CD4-positive, alpha-beta memory T cell (primary cell): ENCODE measurements around the gene TTN. TPM values are rescaled to one million over a fixed set of nuclear protein-coding genes. Genes with fewer than 3 reads are reported as not detected.
A peak's percentile ranks its signal among the peaks of the same experiment; 100 is the strongest.
"Not testable (repeated sequence)": the region's sequence is repeated elsewhere in the genome, so short reads cannot be mapped to it uniquely, and the experiment has no call there.

Source experiments
- CTCF ChIA-PET: fragments of 350-600 bp; sonication (Branson Sonifier 250); formaldehyde crosslinking; loops from one replicate; lab custom pipeline; 2021; ENCODE audit warnings: inconsistent platforms; ENCODE audit not compliant: partially characterized antibody; lab: Charles Lee
- POLR2A ChIA-PET: fragments of 350-600 bp; sonication (Branson Sonifier 250); formaldehyde crosslinking; loops from one replicate; lab custom pipeline; 2021; ENCODE audit not compliant: partially characterized antibody; lab: Charles Lee
- DNase-seq, 5 donors: peaks; one replicate each; pipeline versions ENCODE4 v3.0.0 to v3.0.0-alpha.2; 2020 to 2022; ENCODE audit warnings: mixed read lengths in 1 of 5
- H3K27ac ChIP-seq: one replicate; pipeline ENCODE4 v1.7.0; 2013; ENCODE audit warnings: low read depth, low read length
- H3K27me3 ChIP-seq: 2 replicates; pipeline ENCODE4 v1.7.0; 2013; ENCODE audit warnings: mild to moderate bottlenecking, low read length, moderate library complexity; ENCODE audit not compliant: insufficient read depth
- H3K36me3 ChIP-seq: 2 replicates; pipeline ENCODE4 v1.7.0; 2013; ENCODE audit warnings: mild to moderate bottlenecking, low read length, moderate library complexity; ENCODE audit not compliant: insufficient read depth
- H3K4me1 ChIP-seq: 2 replicates; pipeline ENCODE4 v1.7.0; 2013; ENCODE audit warnings: mild to moderate bottlenecking, low read length, moderate library complexity; ENCODE audit not compliant: insufficient read depth
- H3K4me3 ChIP-seq, 2 donors: one replicate each; pipeline ENCODE4 v1.7.0; 2013; ENCODE audit warnings: low read length in 2 of 2, mild to moderate bottlenecking in 1 of 2
- H3K9me3 ChIP-seq, 2 donors: one replicate each; pipeline ENCODE4 v1.7.0; 2013; ENCODE audit warnings: low read length in 2 of 2, control low read depth in 1 of 2; ENCODE audit not compliant: control insufficient read depth in 1 of 2
- H3K27ac Mint-ChIP-seq, 7 donors: one replicate each; pipeline ENCODE4 v1.8.0; 2020 to 2021; ENCODE audit warnings: mixed read lengths in 7 of 7, mild to moderate bottlenecking in 6 of 7, inconsistent platforms in 3 of 7, moderate library complexity in 3 of 7
- H3K27me3 Mint-ChIP-seq, 2 donors: one replicate each; pipeline ENCODE4 v1.8.0; 2020 to 2021; ENCODE audit warnings: mixed read lengths in 2 of 2
- H3K36me3 Mint-ChIP-seq, 2 donors: one replicate each; pipeline ENCODE4 v1.8.0; 2020 to 2021; ENCODE audit warnings: mixed read lengths in 2 of 2, inconsistent platforms in 1 of 2, mild to moderate bottlenecking in 1 of 2
- H3K4me1 Mint-ChIP-seq, 4 donors: one replicate each; pipeline ENCODE4 v1.8.0; 2020 to 2021; ENCODE audit warnings: mixed read lengths in 4 of 4, mild to moderate bottlenecking in 1 of 4
- H3K4me3 Mint-ChIP-seq, 8 donors: one replicate each; pipeline ENCODE4 v1.8.0; 2020 to 2021; ENCODE audit warnings: mixed read lengths in 8 of 8, mild to moderate bottlenecking in 7 of 8, moderate library complexity in 6 of 8, inconsistent platforms in 3 of 8
- H3K9me3 Mint-ChIP-seq, 8 donors: one replicate each; pipeline ENCODE4 v1.8.0; 2020 to 2021; ENCODE audit warnings: mixed read lengths in 8 of 8, mild to moderate bottlenecking in 5 of 8, inconsistent platforms in 3 of 8, moderate library complexity in 1 of 8
- intact Hi-C: fragments of 100-400 bp; cut with micrococcal nuclease; formaldehyde crosslinking; loops from one replicate; pipeline ENCODE4 v1.15.1; 2023
- polyA plus RNA-seq, 2 donors: library from polyadenylated mRNA; unstranded; fragments of 300-500 nt; fragmentation: Illumina TruSeq; gene quantifications; one replicate each; pipeline ENCODE4 v1.2.3, GENCODE V29; 2021
- total RNA-seq, 2 experiments: library from RNA; stranded (reverse); gene quantifications; one replicate each; pipeline ENCODE4 v1.2.3, GENCODE V29; 2021

The TTN gene
- total and polyA plus RNA-seq, 4 experiments from 2014 or later, result 0.22 to 8.6 (median 5.0) TPM

- Mint-ChIP-seq H3K9me3 (peaks cover 0 to 3% (median 0%) of the 10 kb centered on the region in 8 donors), H3K36me3 (peaks cover 0 to 16% of the 10 kb centered on the region in 2 donors), H3K27me3 (no peaks in the 10 kb centered on the region), H3K4me1 (peaks cover 0 to 2% (median under 1%) of the 10 kb centered on the region in 4 donors), H3K4me3 (no peak overlapping the region), H3K27ac (no peak overlapping the region)
- ChIA-PET CTCF (no interaction called here), POLR2A (no interaction called here)
- Histone ChIP-seq H3K4me1 (no peaks in the 10 kb centered on the region), H3K4me3 (no peak overlapping the region), H3K9me3 (no peaks in the 10 kb centered on the region), H3K27ac (no peak overlapping the region), H3K27me3 (no peaks in the 10 kb centered on the region), H3K36me3 (no peaks in the 10 kb centered on the region)
- DNase-seq, result no peak
- intact Hi-C loops, result no loop called here
Observed at GRCh38 chr2:178681081-178681480, 126.1 kb downstream of the TTN start.

- H3K4me1 ChIP-seq, result no peaks in the 10 kb centered on the region
- Mint-ChIP-seq H3K9me3 (peaks cover 0 to 3% (median 0%) of the 10 kb centered on the region in 8 donors), H3K27ac (no peak overlapping the region), H3K4me3 (no peak overlapping the region), H3K27me3 (no peaks in the 10 kb centered on the region), H3K4me1 (peaks cover 0 to 2% (median under 1%) of the 10 kb centered on the region in 4 donors), H3K36me3 (peaks cover 1 to 12% of the 10 kb centered on the region in 2 donors)
- H3K36me3 ChIP-seq, result no peaks in the 10 kb centered on the region
- no peak for DNase-seq
- intact Hi-C loops, result no loop called here
- ChIA-PET POLR2A (no interaction called here), CTCF (no interaction called here)
- H3K27ac ChIP-seq, result no peak overlapping the region
- H3K27me3 ChIP-seq, result no peaks in the 10 kb centered on the region
- no peak overlapping the region for H3K4me3 ChIP-seq
- no peaks in the 10 kb centered on the region for H3K9me3 ChIP-seq
Observed at GRCh38 chr2:178679891-178680290, 127.3 kb downstream of the TTN start.

DNA sequence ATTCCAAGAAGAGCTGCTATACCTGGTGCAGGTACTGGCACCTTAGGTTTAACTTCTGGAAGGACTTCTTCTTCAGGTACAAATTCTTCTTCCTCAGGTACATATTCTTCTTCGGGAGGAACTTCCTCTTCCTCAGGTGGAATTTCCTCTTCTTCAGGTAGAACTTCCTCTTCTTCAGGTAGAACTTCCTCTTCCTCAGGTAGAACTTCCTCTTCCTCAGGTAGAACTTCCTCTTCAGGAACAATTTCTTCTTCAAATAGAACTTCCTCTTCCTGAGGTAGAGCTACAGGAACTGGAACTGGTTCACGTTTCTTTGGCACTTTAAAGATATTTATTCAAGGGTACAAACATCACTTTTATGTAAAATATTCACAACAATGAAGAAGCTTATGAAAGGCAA lies 129.6 kb downstream of the TTN start:
- no peak overlapping the region for H3K27ac ChIP-seq

GRCh38 chr2:178676046-178676445 lies 131.2 kb downstream of the TTN start:
- peaks cover 1 to 8% of the 10 kb centered on the region in 2 donors for H3K36me3 Mint-ChIP-seq

More for the DNA sequence above, 129.6 kb downstream of the TTN start:
- ChIA-PET POLR2A (no interaction called here), CTCF (no interaction called here)
- no peaks in the 10 kb centered on the region for H3K9me3 ChIP-seq
- Mint-ChIP-seq H3K4me3 (no peak overlapping the region), H3K27me3 (no peaks in the 10 kb centered on the region), H3K36me3 (peaks cover 1 to 10% of the 10 kb centered on the region in 2 donors), H3K27ac (peak overlapping the region in 1 of 7 donors; percentile 25), H3K4me1 (peaks cover 0 to 2% (median under 1%) of the 10 kb centered on the region in 4 donors), H3K9me3 (peaks cover 0 to 3% (median 0%) of the 10 kb centered on the region in 8 donors)
- no peaks in the 10 kb centered on the region for H3K4me1 ChIP-seq
- no peak for DNase-seq
- H3K27me3 ChIP-seq, result no peaks in the 10 kb centered on the region
- intact Hi-C loops, result no loop called here
- H3K4me3 ChIP-seq, result no peak overlapping the region
- H3K36me3 ChIP-seq, result no peaks in the 10 kb centered on the region

GRCh38 chr2:178674122-178674521 lies 133.1 kb downstream of the TTN start:
- Histone ChIP-seq H3K4me1 (no peaks in the 10 kb centered on the region), H3K27ac (no peak overlapping the region), H3K9me3 (no peaks in the 10 kb centered on the region), H3K36me3 (no peaks in the 10 kb centered on the region), H3K27me3 (no peaks in the 10 kb centered on the region), H3K4me3 (no peak overlapping the region)
- H3K4me3 Mint-ChIP-seq, result no peak overlapping the region
- POLR2A ChIA-PET, result no interaction called here
- H3K4me1 Mint-ChIP-seq, result peaks cover 0 to 2% (median under 1%) of the 10 kb centered on the region in 4 donors
- no peak for DNase-seq
- peaks cover 1 to 4% of the 10 kb centered on the region in 2 donors for H3K36me3 Mint-ChIP-seq
- intact Hi-C loops, result no loop called here
- H3K27ac Mint-ChIP-seq, result no peak overlapping the region
- CTCF ChIA-PET, result no interaction called here
- H3K27me3 Mint-ChIP-seq, result no peaks in the 10 kb centered on the region
- peaks cover 0 to 3% (median 0%) of the 10 kb centered on the region in 8 donors for H3K9me3 Mint-ChIP-seq

More at GRCh38 chr2:178676046-178676445, 131.2 kb downstream of the TTN start:
- no peaks in the 10 kb centered on the region for H3K4me1 ChIP-seq
- H3K4me3 Mint-ChIP-seq, result no peak overlapping the region
- H3K27me3 ChIP-seq, result no peaks in the 10 kb centered on the region
- H3K36me3 ChIP-seq, result no peaks in the 10 kb centered on the region
- POLR2A ChIA-PET, result no interaction called here
- peaks cover 0 to 3% (median 0%) of the 10 kb centered on the region in 8 donors for H3K9me3 Mint-ChIP-seq
- H3K27me3 Mint-ChIP-seq, result no peaks in the 10 kb centered on the region
- peaks cover 0 to 2% (median under 1%) of the 10 kb centered on the region in 4 donors for H3K4me1 Mint-ChIP-seq
- intact Hi-C loops, result no loop called here
- no peaks in the 10 kb centered on the region for H3K9me3 ChIP-seq
- no peak overlapping the region for H3K4me3 ChIP-seq
- DNase-seq, result no peak
- CTCF ChIA-PET, result interaction anchor here (0.6 kb wide), 1 partner anchor 24 kb away, joined by 3 read pairs; no protein-coding TSS in a partner anchor
- no peak overlapping the region for H3K27ac Mint-ChIP-seq
- no peak overlapping the region for H3K27ac ChIP-seq

GRCh38 chr2:178666458-178666857 lies 140.8 kb downstream of the TTN start:
- Histone ChIP-seq H3K36me3 (no peaks in the 10 kb centered on the region), H3K4me1 (no peaks in the 10 kb centered on the region), H3K27me3 (no peaks in the 10 kb centered on the region), H3K9me3 (no peaks in the 10 kb centered on the region), H3K4me3 (no peak overlapping the region), H3K27ac (no peak overlapping the region)
- DNase-seq, result no peak
- CTCF ChIA-PET, result no interaction called here
- POLR2A ChIA-PET, result no interaction called here
- no peaks in the 10 kb centered on the region for H3K4me1 Mint-ChIP-seq
- intact Hi-C loops, result no loop called here
- no peak overlapping the region for H3K4me3 Mint-ChIP-seq
- H3K27me3 Mint-ChIP-seq, result no peaks in the 10 kb centered on the region
- no peak overlapping the region for H3K27ac Mint-ChIP-seq
- no peaks in the 10 kb centered on the region for H3K36me3 Mint-ChIP-seq
- no peaks in the 10 kb centered on the region for H3K9me3 Mint-ChIP-seq

- H3K27me3 Mint-ChIP-seq, H3K4me3 Mint-ChIP-seq, H3K36me3 ChIP-seq, H3K36me3 Mint-ChIP-seq, intact Hi-C loops, H3K27ac Mint-ChIP-seq, H3K27me3 ChIP-seq, POLR2A ChIA-PET, DNase-seq, H3K27ac ChIP-seq, CTCF ChIA-PET, H3K9me3 ChIP-seq, H3K4me3 ChIP-seq, H3K4me1 Mint-ChIP-seq, H3K4me1 ChIP-seq, H3K9me3 Mint-ChIP-seq: not testable (repeated sequence)
Observed at GRCh38 chr2:178658480-178658879, 148.7 kb downstream of the TTN start.
